Right renal cortex interstitium (tissue), 3 donors: Measurements from ENCODE around the gene CLN3. TPM values are rescaled to one million over a fixed set of nuclear protein-coding genes. Genes with fewer than 3 reads are reported as not detected.
"Not testable (repeated sequence)": the region's sequence is repeated elsewhere in the genome, so short reads cannot be mapped to it uniquely, and the experiment has no call there.

Experiments used
- DNase-seq, 3 donors: peaks; one replicate each; pipeline ENCODE4 v3.0.0-alpha.2; 2013; ENCODE audit warnings: low read depth in 3 of 3, low spot score in 2 of 3
- polyA plus RNA-seq, 3 donors: library from polyadenylated mRNA; unstranded; fragments of 120-200 nt; gene quantifications; one replicate each; pipeline ENCODE4 v1.2.1, GENCODE V29; 2013; ENCODE audit not compliant: insufficient read length in 3 of 3

The CLN3 gene
- polyA plus RNA-seq, 3 donors, result 24.1 to 31.4 (median 28.2) TPM

GRCh38 chr16:28495098-28495793 is 3.4 kb upstream of the CLN3 start:
- no peak for DNase-seq

GRCh38 chr16:28494121-28494851 is 2.4 kb upstream of the CLN3 start, which contains the start of gene APOBR:
TSS of gene APOBR (plus strand) at chr16:28494643. CDS start at chr16:28494682, 39 bp downstream.
- DNase-seq, result no peak

GRCh38 chr16:28492511-28492910 is 637 bp upstream of the CLN3 start:
- DNase-seq, result no peak

DNA sequence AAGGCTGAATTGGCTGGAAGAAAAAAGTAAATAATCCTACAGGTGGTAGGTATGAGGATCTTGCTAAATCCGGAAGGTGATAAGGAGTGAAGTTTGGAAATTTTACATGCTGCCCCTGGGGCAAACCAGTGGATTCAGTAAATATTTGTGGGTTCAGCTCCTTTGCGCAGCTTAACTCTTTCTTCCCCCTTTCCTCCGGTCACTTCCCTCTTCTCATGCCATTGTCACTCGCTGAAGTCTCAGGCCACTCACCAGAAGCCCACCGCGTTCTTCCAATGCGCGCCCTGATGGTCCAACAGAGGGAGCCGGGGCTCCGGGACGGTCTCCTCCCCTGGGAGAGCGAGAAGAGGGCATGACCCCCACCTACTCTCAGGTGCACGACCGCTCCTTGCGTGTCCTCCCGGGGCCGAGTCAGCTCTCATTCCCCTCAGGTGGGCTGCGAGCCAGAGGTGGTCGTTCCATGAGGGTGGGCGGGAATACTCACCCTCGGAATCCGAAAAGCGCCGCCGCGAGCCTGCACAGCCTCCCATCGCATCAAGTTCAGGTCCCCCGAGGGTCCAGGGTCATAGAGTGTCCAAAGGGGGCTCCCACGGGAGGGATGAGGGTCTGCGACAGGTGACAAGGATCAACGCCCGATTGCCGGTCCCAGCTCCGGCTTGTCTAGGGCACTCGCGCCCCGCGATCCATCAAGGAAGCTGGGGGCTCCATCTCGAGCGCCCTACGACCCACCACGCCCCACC is 474 bp downstream of the CLN3 start:
- peak in 2 of 3 donors; percentile 12 to 16 for DNase-seq

GRCh38 chr16:28486266-28486665 is 5.6 kb downstream of the CLN3 start:
- DNase-seq, result no peak

DNA sequence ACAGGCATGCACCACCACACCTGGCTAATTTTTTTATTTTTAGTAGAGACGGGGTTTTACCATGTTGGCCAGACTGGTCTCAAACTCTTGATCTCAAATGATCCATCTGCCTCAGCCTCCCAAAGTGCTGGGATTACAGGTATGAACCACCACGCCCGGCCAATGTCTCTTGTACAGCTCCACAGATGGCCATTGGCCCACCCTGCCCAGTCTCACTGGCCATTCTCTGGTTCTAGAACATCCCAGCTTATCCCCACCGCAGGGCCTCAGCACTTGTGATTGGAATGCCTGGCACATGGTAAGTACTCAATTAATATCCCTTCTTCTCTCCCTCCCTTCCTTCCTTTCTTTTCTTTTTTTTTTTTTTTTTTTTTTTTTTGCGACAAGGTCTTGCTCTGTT is 8.5 kb downstream of the CLN3 start:
- DNase-seq, result not testable (repeated sequence)

- DNase-seq, result no peak
Measured at GRCh38 chr16:28482026-28482425, 9.8 kb downstream of the CLN3 start.

DNA sequence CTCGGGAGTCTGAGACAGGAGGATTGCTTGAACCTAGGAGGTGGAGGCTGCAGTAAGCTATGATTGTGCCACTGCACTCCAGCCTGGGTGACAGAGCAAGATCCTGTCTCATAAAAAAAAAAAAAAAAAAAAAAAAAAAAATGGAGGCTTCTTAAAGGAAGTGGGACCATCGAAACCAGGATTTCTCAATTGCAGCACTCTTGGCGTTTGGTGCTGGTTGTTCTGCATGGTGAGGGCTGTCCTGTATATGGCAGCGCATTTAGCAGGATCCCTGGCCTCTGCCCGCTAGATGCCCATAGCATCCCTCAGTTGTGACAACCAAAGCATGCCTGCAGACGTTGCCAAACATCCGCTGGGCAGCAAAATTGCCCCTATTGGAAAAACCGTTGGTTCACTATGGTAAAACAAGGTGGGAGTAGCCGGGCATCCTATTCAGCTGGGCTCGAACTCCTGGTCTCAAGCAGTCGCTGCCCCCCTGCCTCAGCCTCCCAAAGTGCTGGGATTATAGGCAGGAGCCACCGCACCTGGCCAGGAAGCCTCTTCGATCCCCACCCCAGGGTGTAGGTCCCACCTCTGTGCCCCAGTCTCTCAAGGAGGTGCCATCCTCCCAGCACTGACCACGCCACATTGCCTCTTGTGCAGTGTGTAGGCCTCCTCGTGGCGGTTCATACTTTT is 13.2 kb downstream of the CLN3 start:
- DNase-seq, result no peak

GRCh38 chr16:28477311-28477920 is 14.5 kb downstream of the CLN3 start:
- no peak for DNase-seq

- no peak for DNase-seq
Measured at GRCh38 chr16:28475221-28475620, 16.7 kb downstream of the CLN3 start.

DNA sequence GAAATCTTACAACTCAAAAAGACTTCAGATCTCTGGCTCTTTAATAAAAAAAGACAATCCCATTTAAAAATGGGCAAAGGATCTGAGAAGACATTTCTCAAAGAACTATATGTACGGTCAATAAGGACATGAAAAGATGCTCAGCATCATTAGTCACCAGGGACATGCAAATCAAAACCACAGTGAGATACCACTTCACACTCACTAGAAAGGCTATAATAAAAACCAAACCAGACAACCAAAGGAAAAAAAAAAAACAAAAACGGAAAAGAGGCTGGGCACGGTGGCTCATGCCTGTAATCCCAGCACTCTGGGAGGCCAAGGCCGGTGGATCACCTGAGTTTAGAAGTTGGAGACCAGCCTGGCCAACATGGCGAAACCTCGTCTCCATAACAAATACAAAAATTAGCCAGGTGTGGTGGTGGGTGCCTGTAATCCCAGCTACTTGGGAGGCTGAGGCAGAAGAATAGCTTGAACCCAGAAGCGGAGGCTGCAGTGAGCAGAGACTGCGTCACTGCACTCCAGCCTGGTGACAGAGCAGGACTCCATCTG is 18.1 kb downstream of the CLN3 start:
- no peak for DNase-seq

DNA sequence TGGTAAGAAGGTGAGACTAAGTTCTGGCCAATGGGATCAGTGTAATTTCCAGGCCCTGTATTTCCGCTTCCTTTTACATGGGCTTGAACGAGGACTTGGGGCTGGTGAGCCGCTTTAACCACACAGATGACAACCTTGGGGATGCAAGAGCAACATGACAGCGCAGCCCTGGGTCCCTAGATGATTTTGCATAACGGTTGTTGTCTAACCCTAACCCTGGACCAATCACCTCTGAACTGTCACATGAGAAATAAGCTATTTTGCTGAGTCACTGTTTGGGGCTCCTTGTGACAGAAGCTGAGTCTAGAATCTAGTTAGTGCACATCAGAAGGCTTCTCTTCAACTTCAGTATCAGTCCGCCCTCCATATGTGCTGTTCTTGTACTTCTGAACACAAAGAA is 44.8 kb downstream of the CLN3 start:
- DNase-seq, result not testable (repeated sequence)

GRCh38 chr16:28446388-28446787 is 45.5 kb downstream of the CLN3 start:
- not testable (repeated sequence) for DNase-seq

DNA sequence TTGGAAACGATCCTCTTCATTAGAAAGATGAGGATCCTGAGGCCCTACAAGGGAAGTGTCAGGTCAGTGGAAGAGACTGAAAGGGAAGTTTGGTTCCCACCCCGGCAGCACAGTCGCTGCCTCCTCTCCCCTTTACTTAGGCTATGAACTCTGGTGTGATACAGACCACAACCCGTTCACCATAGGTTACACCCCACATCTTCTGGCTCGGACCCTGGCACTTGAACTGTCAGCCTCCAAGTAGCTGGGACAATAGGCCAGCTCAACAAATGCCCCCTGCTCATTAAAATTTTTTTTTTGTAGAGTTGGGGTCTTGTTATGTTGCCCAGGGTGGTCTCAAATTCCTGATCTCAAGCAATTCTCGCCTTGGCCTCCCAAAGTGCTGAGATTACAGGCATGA is 47.9 kb downstream of the CLN3 start:
- not testable (repeated sequence) for DNase-seq

DNA sequence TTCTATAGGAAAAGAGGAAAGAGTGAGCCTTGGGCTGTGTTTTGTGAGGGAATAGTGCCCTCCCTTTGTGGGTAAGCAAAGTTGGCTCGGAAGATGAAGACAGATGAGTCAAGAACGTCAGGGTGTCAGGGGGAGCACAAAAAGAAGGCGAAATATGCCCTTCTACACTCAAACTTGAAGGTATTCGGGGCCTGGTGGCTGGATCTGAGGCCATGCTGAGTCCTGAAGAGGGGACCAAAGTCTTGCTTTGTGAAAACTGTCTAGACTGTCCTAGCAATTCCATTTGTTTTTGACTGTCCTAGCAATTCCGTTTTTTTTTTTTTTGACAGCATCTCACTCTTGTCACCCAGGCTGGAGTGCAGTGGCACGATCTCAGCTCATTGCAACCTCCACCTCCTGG is 53.0 kb downstream of the CLN3 start:
- not testable (repeated sequence) for DNase-seq

DNA sequence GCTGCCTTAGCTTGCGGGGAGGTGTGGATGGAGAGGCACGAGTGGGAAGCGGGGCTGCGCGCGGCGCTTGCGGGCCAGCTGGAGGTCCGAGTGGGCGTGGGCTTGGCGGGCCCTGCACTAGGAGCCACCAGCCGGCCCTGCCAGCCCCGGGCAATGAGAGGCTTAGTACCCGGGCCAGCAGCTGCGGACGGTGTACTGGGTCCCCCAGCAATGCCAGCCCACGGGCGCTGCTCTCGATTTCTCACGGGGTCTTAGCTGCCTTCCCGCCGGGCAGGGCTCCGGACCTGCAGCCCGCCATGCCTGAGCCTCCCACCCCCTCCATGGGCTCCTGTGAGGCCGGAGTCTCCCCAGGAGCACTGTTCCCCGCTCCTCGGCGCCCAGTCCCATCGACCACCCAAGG is 56.5 kb downstream of the CLN3 start:
- DNase-seq, result not testable (repeated sequence)
